ENCODE data around the gene APOL1.

APOL1 gene

DNA sequence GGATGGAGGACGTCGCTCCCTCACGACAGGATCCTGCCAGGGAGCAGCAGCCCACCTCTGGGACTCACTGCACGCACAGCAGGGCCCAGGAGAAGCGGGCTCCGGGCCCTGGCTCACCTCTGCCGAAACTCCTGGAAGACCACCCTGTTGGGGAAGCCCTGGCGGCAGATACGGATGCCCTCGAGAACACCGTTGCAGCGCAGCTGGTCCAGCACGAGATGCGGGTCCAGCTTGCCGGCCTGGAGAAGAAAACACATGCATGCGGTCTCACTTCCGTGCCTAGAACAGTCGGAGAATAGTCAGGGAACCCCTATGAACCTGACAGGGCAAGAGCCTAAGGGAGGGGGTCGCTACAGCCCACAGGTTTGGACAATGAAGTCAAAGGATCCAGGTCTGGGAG, 52.9 kb downstream of the APOL1 start:
- DNase-seq, result no peak

DNA sequence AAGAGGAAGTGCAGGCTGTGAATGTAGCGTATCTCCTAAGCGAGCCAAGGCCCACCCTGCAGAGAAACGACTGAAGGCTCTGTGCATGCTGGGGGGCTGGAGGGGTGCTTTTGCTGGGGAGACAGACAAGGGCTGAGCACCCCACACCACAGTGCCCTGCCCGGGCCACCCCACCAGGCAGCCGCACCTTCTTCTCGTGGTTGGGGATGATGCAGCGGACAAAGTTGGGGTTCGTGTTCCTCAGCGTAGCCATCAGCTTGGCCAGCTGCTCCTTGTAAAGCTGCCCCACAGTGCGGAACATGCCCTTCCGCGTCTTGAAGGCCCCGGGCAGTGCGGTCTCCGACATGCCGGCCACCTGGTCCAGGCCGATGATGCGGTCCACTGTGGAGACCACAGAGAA, 53.3 kb downstream of the APOL1 start:
- DNase-seq, result no peak

DNA sequence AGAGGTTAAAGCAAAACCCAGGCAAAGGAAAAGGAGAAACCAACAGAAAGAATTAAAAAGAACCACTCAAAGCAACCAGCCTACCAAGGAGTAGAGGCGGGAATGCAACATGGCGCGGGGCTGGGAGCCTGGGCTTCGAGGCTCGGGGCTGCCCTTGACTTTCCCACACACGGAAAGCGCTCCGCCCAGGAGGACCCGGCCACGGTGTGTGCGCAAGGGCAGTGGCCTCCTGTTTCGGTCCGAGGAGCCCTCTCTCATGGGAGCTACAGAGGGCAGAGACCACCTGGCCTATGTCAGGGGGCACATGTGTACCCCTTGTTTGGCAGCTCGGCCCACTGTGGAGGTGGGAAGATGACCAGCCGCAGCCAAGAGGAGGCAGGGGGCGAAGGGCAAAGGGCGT, 55.9 kb downstream of the APOL1 start:
- DNase-seq, result no peak

DNA sequence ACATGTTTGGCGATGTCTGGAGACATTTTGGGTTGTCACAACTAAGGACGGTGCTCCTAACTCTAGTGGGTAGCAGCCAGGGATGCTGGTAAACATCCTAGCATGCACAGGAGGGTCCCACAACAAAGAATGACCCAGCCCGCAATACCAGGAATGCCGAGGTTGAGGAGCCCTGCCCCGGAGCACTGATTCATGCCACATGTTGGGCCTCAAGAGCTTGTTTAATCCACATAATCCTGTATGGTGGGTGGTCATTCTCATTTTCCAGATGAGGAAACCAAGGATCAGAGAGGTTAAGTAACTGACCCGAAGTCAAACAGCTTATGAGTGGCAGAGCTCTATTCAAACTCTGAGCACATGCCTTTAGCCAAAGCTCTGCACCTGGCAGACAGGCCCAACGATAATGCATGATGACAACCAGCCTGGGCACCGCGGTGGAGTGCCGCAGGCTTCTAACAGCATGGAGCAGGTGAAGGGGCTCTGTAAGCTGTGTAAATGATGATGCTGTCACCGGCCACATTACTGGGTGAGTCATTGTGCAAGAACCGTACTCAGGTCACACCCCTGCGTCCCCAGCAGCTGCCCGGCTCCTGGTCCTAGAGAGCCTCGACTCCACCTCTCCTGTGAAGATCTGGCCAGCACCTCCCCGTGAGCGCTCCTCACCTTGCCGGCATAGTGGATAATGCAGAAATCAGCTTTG, 58.6 kb downstream of the APOL1 start:
- DNase-seq, result no peak

DNA sequence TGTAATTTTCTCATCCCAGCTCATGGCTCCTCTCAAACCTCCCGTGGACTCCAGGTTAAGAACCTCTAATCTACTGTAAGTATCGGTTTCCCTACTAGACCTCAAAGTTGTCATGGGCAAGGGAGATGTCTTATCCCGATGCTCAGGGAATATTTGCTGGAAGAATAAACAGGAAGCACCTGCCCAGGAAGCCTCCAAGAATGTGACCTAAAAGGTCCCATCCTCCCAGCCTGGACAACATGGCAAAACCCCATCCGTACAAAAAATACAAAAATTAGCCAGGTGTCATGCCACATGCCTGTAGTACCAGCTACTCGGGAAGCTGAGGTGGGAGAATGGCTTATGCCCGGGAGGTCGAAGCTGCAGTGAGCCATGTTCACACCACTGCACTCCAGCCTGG, 62.4 kb downstream of the APOL1 start:
- no peak for DNase-seq

DNA sequence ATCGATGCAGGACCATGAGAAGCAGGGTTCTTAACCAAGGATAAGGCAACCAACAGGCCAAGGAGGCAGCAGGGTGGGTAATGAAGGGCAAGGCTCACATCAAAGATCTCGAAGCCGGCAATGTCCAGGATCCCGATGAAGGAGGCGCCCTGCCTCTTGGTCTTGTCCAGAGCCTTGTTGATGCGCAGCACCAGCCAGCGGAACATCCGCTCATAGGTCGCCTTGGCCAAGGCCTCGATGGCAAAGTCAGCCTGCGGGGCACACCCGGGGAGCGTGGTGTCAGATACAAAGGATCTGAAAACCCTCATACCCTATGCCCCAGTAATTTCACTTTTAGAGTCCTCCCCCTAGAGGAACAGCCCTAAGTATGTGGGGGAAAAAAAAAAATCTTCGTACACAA, 63.5 kb downstream of the APOL1 start:
- no peak for DNase-seq

Data from anterior cingulate cortex (tissue), 58 donors.